ENCODE measurements around the gene SRRM5. TPM values are rescaled to one million over a fixed set of nuclear protein-coding genes. Genes with fewer than 3 reads are reported as not detected.
A peak's percentile ranks its signal among the peaks of the same experiment; 100 is the strongest.
"Not testable (repeated sequence)": the region's sequence is repeated elsewhere in the genome, so short reads cannot be mapped to it uniquely, and the experiment has no call there.

Gene SRRM5
- total RNA-seq, 1 experiment from 2014 or later, result 0.12 TPM

GRCh38 chr19:43638214-43638994 is 26.5 kb downstream of the SRRM5 start:
- DNase-seq (ENCODE audit: low read depth), result no peak

GRCh38 chr19:43638995-43639518 is 27.2 kb downstream of the SRRM5 start:
- DNase-seq (ENCODE audit: low read depth), result no peak

- DNase-seq (ENCODE audit: low read depth), result no peak
Observed at GRCh38 chr19:43639519-43640423, 27.9 kb downstream of the SRRM5 start, which contains the start of gene CADM4. TSS of gene CADM4 (minus strand) at chr19:43639850. CDS start at chr19:43639790, 60 bp downstream.

GRCh38 chr19:43640424-43640757 is 28.5 kb downstream of the SRRM5 start:
- DNase-seq (ENCODE audit: low read depth), result no peak

- no peak for DNase-seq (ENCODE audit: low read depth)
Observed at GRCh38 chr19:43641333-43641732, 29.4 kb downstream of the SRRM5 start.

- no peak for DNase-seq (ENCODE audit: low read depth)
Observed at GRCh38 chr19:43642531-43642930, 30.6 kb downstream of the SRRM5 start.

GRCh38 chr19:43643326-43643725 is 31.4 kb downstream of the SRRM5 start:
- no peak for DNase-seq (ENCODE audit: low read depth)

- no peak for DNase-seq (ENCODE audit: low read depth)
Observed at GRCh38 chr19:43644181-43644580, 32.3 kb downstream of the SRRM5 start.

GRCh38 chr19:43648633-43649032 is 36.7 kb downstream of the SRRM5 start:
- no peak for DNase-seq (ENCODE audit: low read depth)

- DNase-seq (ENCODE audit: low read depth), result no peak
Observed at GRCh38 chr19:43649514-43649913, 37.6 kb downstream of the SRRM5 start.

GRCh38 chr19:43650276-43650675 is 38.4 kb downstream of the SRRM5 start:
- not testable (repeated sequence) for DNase-seq (ENCODE audit: low read depth)

GRCh38 chr19:43651758-43652545 is 40.1 kb downstream of the SRRM5 start:
- DNase-seq (ENCODE audit: low read depth), result peak; percentile 63

- DNase-seq (ENCODE audit: low read depth), result no peak
Observed at GRCh38 chr19:43652546-43652874, 40.6 kb downstream of the SRRM5 start.

- DNase-seq (ENCODE audit: low read depth), result no peak
Observed at GRCh38 chr19:43656436-43656835, 44.5 kb downstream of the SRRM5 start.

- no peak for DNase-seq (ENCODE audit: low read depth)
Observed at GRCh38 chr19:43658001-43658400, 46.1 kb downstream of the SRRM5 start.

GRCh38 chr19:43658494-43658893 is 46.6 kb downstream of the SRRM5 start:
- DNase-seq (ENCODE audit: low read depth), result no peak

GRCh38 chr19:43660301-43660970 is 48.5 kb downstream of the SRRM5 start:
- DNase-seq (ENCODE audit: low read depth), result no peak

- no peak for DNase-seq (ENCODE audit: low read depth)
Observed at GRCh38 chr19:43660971-43661360, 49.1 kb downstream of the SRRM5 start.

- no peak for DNase-seq (ENCODE audit: low read depth)
Observed at GRCh38 chr19:43662487-43662886, 50.6 kb downstream of the SRRM5 start.

GRCh38 chr19:43664018-43664417 is 52.1 kb downstream of the SRRM5 start:
- DNase-seq (ENCODE audit: low read depth), result no peak

All from RPMI7951 (cell line).